Ovary (tissue), 9 donors: ENCODE data around the gene SIK3. TPM values are rescaled to one million over a fixed set of nuclear protein-coding genes. Genes with fewer than 3 reads are reported as not detected.
A peak's percentile ranks its signal among the peaks of the same experiment; 100 is the strongest.

ENCODE experiments used
- DNase-seq, 5 donors: peaks; one replicate each; pipeline ENCODE4 v3.0.0-alpha.2; 2019 to 2020
- H3K27ac ChIP-seq, 2 donors: fragments of 200-600 bp; one replicate each; pipeline versions ENCODE4 v1.5.1 to v1.8.0; 2019 to 2022
- H3K27me3 ChIP-seq: fragments of 200-600 bp; one replicate; pipeline ENCODE4 v1.8.0; 2022
- H3K36me3 ChIP-seq: fragments of 200-600 bp; sonication (generic); one replicate; pipeline ENCODE4 v1.5.1; 2019
- H3K4me1 ChIP-seq: one replicate; pipeline ENCODE4 v1.8.1; 2013; ENCODE audit warnings: mild to moderate bottlenecking, moderate library complexity; ENCODE audit not compliant: insufficient read depth
- H3K4me3 ChIP-seq: fragments of 200-600 bp; sonication (generic); one replicate; pipeline ENCODE4 v1.5.1; 2017
- H3K9me3 ChIP-seq, 2 donors: fragments of 200-600 bp in 1 of 2; sonication (generic) in 1 of 2; one replicate each; pipeline versions ENCODE4 v1.5.1 to v1.8.1; 2013 to 2019; ENCODE audit warnings: mild to moderate bottlenecking in 1 of 2, moderate library complexity in 1 of 2
- EP300 ChIP-seq: sonication (generic); formaldehyde crosslinking; IDR thresholded peaks from one replicate; pipeline ENCODE4 v1.6.1; 2017; ENCODE audit warnings: antibody characterized with exemption
- POLR2A ChIP-seq: fragments of 450-650 bp; IDR thresholded peaks from one replicate; pipeline ENCODE4 v1.6.1; 2017; ENCODE audit warnings: antibody characterized with exemption, mild to moderate bottlenecking, moderate library complexity
- WGBS, 3 donors: extraction: QIAGEN DNeasy Blood & Tissue Kit in 1 of 3; methylation state at CpG; one replicate each; pipeline versions ENCODE4 v1.1.5 to v1.1.7; 2013 to 2017; 5-methylcytosine and 5-hydroxymethylcytosine counted together
- intact Hi-C, 4 donors: fragments of 100-400 bp; cut with DNase I; formaldehyde crosslinking; loops; one replicate each; pipeline versions ENCODE4 v1.11.0 to v1.15.1; 2022 to 2023
- polyA plus RNA-seq, 2 donors: library from polyadenylated mRNA; stranded (reverse); fragments of 200-250 nt in 1 of 2; fragments of 350-450 nt in 1 of 2; fragmentation: Illumina TruSeq in 1 of 2; extraction: RNeasy Lipid Tissue Mini Kit (QIAGEN cat#74804) in 1 of 2; gene quantifications; one replicate each; pipeline ENCODE4 v1.2.3, GENCODE V29; 2013 to 2014
- total RNA-seq, 7 donors: library from RNA; depleted of rRNA in 2 of 7; stranded (reverse); fragments of >200 nt in 2 of 7; fragmentation: NEBNext Ultra II Directional in 3 of 7; extraction: Animal tissue kit (Norgen Biotek cat#: 25700) in 3 of 7; gene quantifications; one replicate each; pipeline versions ENCODE4 v1.1.0 to v1.2.4, GENCODE V29; 2016 to 2023
- TF ChIP-seq, protein P1 (sequence below), 3 donors: fragments of 450-650 bp in 2 of 3; fragments of 200-600 bp in 1 of 3; IDR thresholded peaks; one replicate each; pipeline versions ENCODE4 v1.5.1 to v1.8.0; 2016 to 2022; ENCODE audit warnings: antibody characterized with exemption in 3 of 3, mild to moderate bottlenecking in 1 of 3
- donor health status: DM: no; HTN: no; CAD: no; lungs with moderate emphysema.
- donor health status: DM: no; HTN: no; CAD: no.
- donor health status: Bipolar disorder and iron deficiency.
- donor health status: DM: yes; HTN: yes; CAD: no.
- donor health status: DM: no; HTN: no; CAD: no.
- donor health status: DM: yes; HTN: yes; CAD: no.

SIK3 gene
- total and polyA plus RNA-seq, 9 donors: 18.3 to 134 (median 56.2) TPM

DNA sequence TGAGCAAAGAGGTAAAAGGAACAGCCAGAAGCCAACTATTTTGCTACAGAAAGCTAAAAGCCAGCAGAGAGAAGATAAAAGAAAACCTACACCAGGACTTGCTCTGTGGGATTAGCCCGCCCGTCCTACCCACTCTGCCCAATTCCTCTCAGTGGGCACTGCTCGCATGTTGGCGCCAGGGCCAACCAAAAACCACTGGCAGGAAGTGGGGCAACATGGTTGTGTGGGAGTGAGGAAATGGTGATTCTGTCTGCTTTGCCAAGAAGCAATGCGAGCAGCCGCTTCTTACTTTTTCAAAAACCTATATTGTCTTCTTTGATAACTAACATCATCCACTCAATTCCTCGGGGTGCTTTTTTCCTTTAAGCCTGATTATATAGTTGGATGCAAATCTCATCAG, 246.6 kb downstream of the SIK3 start:
- H3K4me3 ChIP-seq: no peak overlapping the region
- H3K27me3 ChIP-seq: no peaks in the 10 kb centered on the region
- TF ChIP-seq POLR2A (no peak), EP300 (no peak)
- TF ChIP-seq, protein P1, sequence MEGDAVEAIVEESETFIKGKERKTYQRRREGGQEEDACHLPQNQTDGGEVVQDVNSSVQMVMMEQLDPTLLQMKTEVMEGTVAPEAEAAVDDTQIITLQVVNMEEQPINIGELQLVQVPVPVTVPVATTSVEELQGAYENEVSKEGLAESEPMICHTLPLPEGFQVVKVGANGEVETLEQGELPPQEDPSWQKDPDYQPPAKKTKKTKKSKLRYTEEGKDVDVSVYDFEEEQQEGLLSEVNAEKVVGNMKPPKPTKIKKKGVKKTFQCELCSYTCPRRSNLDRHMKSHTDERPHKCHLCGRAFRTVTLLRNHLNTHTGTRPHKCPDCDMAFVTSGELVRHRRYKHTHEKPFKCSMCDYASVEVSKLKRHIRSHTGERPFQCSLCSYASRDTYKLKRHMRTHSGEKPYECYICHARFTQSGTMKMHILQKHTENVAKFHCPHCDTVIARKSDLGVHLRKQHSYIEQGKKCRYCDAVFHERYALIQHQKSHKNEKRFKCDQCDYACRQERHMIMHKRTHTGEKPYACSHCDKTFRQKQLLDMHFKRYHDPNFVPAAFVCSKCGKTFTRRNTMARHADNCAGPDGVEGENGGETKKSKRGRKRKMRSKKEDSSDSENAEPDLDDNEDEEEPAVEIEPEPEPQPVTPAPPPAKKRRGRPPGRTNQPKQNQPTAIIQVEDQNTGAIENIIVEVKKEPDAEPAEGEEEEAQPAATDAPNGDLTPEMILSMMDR (IDR thresholded peaks at IDR 0.05): no peak
- no peaks in the 10 kb centered on the region for H3K36me3 ChIP-seq
- DNase-seq: no peak
- H3K9me3 ChIP-seq: no peaks in the 10 kb centered on the region
- H3K4me1 ChIP-seq: peaks cover 12% of the 10 kb centered on the region
- intact Hi-C loops: loop anchor here in 1 of 4 donors (10.0 kb wide), 1 partner anchor 373 kb away; no protein-coding TSS in a partner anchor
- WGBS, 3 donors: 63 to 72% (median 70%) methylated on average over 7 of the region's 7 CpGs
- peak overlapping the region in 1 of 2 donors; percentile 5 for H3K27ac ChIP-seq

DNA sequence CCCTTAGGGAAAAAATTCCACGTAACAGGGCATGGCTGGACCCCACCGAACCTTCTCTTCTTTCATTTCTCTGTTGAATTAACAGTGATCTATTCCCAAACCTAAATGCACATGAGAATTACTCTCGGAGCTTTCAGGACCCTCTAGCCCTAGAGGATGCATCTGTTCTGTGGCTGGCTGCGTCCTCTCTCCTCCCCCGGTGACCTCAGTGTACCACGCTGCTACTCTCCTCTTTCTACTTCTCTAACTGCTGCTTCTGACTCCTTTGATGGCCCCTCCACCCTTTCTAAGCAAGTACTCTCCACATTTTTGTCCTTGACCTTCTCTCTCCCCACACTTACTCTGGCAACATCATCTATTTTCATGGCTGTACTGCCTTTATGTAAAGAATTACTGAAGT, 248.7 kb downstream of the SIK3 start:
- DNase-seq: no peak
- TF ChIP-seq EP300 (no peak), POLR2A (no peak)
- TF ChIP-seq, protein P1 (IDR thresholded peaks at IDR 0.05): no peak
- 67 to 79% (median 77%) methylated on average over 6 of the region's 6 CpGs for WGBS, 3 donors
- H3K4me3 ChIP-seq: no peak overlapping the region
- no peaks in the 10 kb centered on the region for H3K36me3 ChIP-seq
- H3K9me3 ChIP-seq: no peaks in the 10 kb centered on the region
- peaks cover 12% of the 10 kb centered on the region for H3K4me1 ChIP-seq
- no peaks in the 10 kb centered on the region for H3K27me3 ChIP-seq
- intact Hi-C loops: no loop called here
- no peak overlapping the region for H3K27ac ChIP-seq

DNA sequence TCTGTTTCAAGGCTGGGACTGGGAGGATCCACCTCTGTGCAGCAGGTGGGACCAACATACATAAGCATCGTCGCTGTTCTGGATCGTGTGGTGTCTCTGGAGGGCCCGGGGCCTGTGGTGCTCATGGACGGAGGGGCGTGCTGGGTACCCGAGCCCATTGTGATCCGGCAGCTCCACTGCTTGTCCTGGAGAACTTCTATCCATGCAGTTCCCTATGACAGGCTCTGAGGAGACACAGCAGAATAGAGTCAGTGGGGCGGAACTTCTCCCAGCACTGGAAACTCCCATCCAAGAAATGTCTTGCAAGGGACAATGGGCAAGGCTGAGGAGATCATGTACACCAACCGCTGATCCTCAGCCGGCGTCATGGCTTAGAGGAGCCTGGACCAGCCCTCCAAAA, 249.2 kb downstream of the SIK3 start:
- peaks cover 12% of the 10 kb centered on the region for H3K4me1 ChIP-seq
- intact Hi-C loops: no loop called here
- no peaks in the 10 kb centered on the region for H3K27me3 ChIP-seq
- H3K4me3 ChIP-seq: no peak overlapping the region
- no peak for DNase-seq
- no peaks in the 10 kb centered on the region for H3K9me3 ChIP-seq
- WGBS, 3 donors: 95 to 98% (median 97%) methylated on average over 12 of the region's 12 CpGs
- H3K36me3 ChIP-seq: no peaks in the 10 kb centered on the region
- no peak overlapping the region for H3K27ac ChIP-seq
- TF ChIP-seq, protein P1 (IDR thresholded peaks at IDR 0.05): no peak
- no peak for TF ChIP-seq POLR2A
- no peak for TF ChIP-seq EP300

DNA sequence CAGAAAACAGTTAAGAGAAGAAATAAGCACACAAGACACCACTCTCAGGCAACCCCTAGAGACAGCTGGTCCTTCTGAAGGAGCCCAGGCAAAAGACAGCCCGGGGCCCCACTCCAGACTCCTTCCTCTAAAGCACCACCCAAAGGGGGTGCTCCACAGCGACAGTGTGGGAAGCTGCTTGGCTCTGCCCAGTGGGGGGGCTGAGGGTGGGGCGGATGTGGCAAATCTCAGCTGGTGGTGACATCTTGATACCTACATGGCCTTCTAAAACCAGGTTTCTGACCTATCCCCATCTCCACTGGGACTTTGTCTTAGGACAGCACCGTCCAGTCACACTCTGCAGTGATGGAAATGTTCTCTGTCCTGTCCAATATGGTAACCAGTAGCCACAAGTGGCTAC, 250.6 kb downstream of the SIK3 start:
- H3K27me3 ChIP-seq: no peaks in the 10 kb centered on the region
- no peak for DNase-seq
- TF ChIP-seq EP300: no peak
- TF ChIP-seq, protein P1 (IDR thresholded peaks at IDR 0.05): no peak
- H3K4me1 ChIP-seq: peaks cover 7% of the 10 kb centered on the region
- no peaks in the 10 kb centered on the region for H3K9me3 ChIP-seq
- no peak overlapping the region for H3K4me3 ChIP-seq
- no peak overlapping the region for H3K27ac ChIP-seq
- H3K36me3 ChIP-seq: no peaks in the 10 kb centered on the region
- intact Hi-C loops: no loop called here
- WGBS, 3 donors: 90 to 95% (median 95%) methylated on average over 4 of the region's 4 CpGs
